ENCODE measurements around the gene SLC25A47.
A peak's percentile ranks its signal among the peaks of the same experiment; 100 is the strongest.
"Not testable (repeated sequence)": the region's sequence is repeated elsewhere in the genome, so short reads cannot be mapped to it uniquely, and the experiment has no call there.

SLC25A47 gene

GRCh38 chr14:100340423-100340813 lies 17.3 kb downstream of the SLC25A47 start:
- TF ChIP-seq CTCF (IDR thresholded peaks at IDR 0.05; ENCODE audit: borderline replicate concordance, control extremely low read depth, extremely low read depth, insufficient read depth, missing control alignments), result no peak
- in situ Hi-C loops (cut with MboI; ENCODE audit: low sequenced_read_pairs, unreplicated experiment), result no loop called here
- no peak for DNase-seq (ENCODE audit: low spot score)

- peak; percentile 80 for DNase-seq (ENCODE audit: low spot score)
- in situ Hi-C loops (cut with MboI; ENCODE audit: low sequenced_read_pairs, unreplicated experiment), result no loop called here
- no peak for TF ChIP-seq CTCF (IDR thresholded peaks at IDR 0.05; ENCODE audit: borderline replicate concordance, control extremely low read depth, extremely low read depth, insufficient read depth, missing control alignments)
Observed at GRCh38 chr14:100341301-100342031, 18.3 kb downstream of the SLC25A47 start.

- no peak for TF ChIP-seq CTCF (IDR thresholded peaks at IDR 0.05; ENCODE audit: borderline replicate concordance, control extremely low read depth, extremely low read depth, insufficient read depth, missing control alignments)
- in situ Hi-C loops (cut with MboI; ENCODE audit: low sequenced_read_pairs, unreplicated experiment), result no loop called here
- DNase-seq (ENCODE audit: low spot score), result no peak
Observed at GRCh38 chr14:100342195-100342594, 19.1 kb downstream of the SLC25A47 start.

- DNase-seq (ENCODE audit: low spot score); in situ Hi-C loops (cut with MboI; ENCODE audit: low sequenced_read_pairs, unreplicated experiment): not testable (repeated sequence)
Observed at GRCh38 chr14:100342826-100343225, 19.7 kb downstream of the SLC25A47 start.

GRCh38 chr14:100344657-100345056 lies 21.5 kb downstream of the SLC25A47 start:
- in situ Hi-C loops (cut with MboI; ENCODE audit: low sequenced_read_pairs, unreplicated experiment); DNase-seq (ENCODE audit: low spot score): not testable (repeated sequence)

GRCh38 chr14:100345711-100346110 lies 22.6 kb downstream of the SLC25A47 start:
- TF ChIP-seq CTCF (IDR thresholded peaks at IDR 0.05; ENCODE audit: borderline replicate concordance, control extremely low read depth, extremely low read depth, insufficient read depth, missing control alignments), result no peak
- DNase-seq (ENCODE audit: low spot score), result no peak
- in situ Hi-C loops (cut with MboI; ENCODE audit: low sequenced_read_pairs, unreplicated experiment), result no loop called here

- TF ChIP-seq CTCF (IDR thresholded peaks at IDR 0.05; ENCODE audit: borderline replicate concordance, control extremely low read depth, extremely low read depth, insufficient read depth, missing control alignments), result no peak
- DNase-seq (ENCODE audit: low spot score), result no peak
- in situ Hi-C loops (cut with MboI; ENCODE audit: low sequenced_read_pairs, unreplicated experiment), result no loop called here
Observed at GRCh38 chr14:100346306-100347091, 23.4 kb downstream of the SLC25A47 start.
